Measurements from ENCODE around the gene TNP1. TPM values are rescaled to one million over a fixed set of nuclear protein-coding genes. Genes with fewer than 3 reads are reported as not detected.

The TNP1 gene
- total RNA-seq, 1 donor from 2014 or later, result not detected

DNA sequence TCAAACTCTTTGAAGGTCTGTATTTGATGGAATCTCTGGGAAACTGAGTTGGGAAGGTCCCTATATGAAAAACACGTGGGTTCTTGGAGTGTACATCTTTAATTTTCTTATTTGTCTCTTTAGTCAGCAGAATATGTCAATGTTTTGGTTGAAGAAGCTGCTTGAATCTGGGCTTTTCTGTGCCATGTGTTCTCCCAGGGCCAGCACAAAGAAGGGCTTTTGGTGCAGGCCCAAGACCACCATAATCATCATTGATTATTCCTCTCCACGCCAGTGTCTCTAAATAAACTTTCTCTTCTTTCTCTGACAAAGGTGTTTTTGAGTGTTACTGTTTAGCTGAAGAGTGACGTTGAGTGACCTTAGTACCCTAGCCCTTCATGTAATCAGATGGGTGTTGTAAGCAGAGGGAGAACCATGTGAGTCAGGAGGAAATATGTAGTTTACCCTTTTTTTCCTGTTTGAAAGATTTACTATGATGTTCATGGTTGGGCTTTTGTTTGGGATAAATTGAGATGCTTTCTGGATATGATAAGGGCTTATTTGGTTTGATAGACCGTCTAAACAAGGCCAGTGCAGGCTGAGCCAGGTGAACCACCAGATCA, 11.6 kb upstream of the TNP1 start:
- Histone ChIP-seq H3K4me3 (no peak overlapping the region), H3K4me1 (no peaks in the 10 kb centered on the region), H3K27me3 (ENCODE audit: low read depth) (no peaks in the 10 kb centered on the region), H3K27ac (replicated peaks) (no peak overlapping the region), H3K9me3 (replicated peaks) (no peaks in the 10 kb centered on the region), H3K36me3 (no peaks in the 10 kb centered on the region)
- intact Hi-C loops (cut with micrococcal nuclease), result no loop called here
- TF ChIP-seq, protein P1, sequence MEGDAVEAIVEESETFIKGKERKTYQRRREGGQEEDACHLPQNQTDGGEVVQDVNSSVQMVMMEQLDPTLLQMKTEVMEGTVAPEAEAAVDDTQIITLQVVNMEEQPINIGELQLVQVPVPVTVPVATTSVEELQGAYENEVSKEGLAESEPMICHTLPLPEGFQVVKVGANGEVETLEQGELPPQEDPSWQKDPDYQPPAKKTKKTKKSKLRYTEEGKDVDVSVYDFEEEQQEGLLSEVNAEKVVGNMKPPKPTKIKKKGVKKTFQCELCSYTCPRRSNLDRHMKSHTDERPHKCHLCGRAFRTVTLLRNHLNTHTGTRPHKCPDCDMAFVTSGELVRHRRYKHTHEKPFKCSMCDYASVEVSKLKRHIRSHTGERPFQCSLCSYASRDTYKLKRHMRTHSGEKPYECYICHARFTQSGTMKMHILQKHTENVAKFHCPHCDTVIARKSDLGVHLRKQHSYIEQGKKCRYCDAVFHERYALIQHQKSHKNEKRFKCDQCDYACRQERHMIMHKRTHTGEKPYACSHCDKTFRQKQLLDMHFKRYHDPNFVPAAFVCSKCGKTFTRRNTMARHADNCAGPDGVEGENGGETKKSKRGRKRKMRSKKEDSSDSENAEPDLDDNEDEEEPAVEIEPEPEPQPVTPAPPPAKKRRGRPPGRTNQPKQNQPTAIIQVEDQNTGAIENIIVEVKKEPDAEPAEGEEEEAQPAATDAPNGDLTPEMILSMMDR (IDR thresholded peaks at IDR 0.05; ENCODE audit: borderline replicate concordance), result no peak
- DNase-seq, result no peak

- TF ChIP-seq, protein P1 (IDR thresholded peaks at IDR 0.05; ENCODE audit: borderline replicate concordance), result no peak
- Histone ChIP-seq H3K36me3 (no peaks in the 10 kb centered on the region), H3K4me3 (no peak overlapping the region), H3K4me1 (no peaks in the 10 kb centered on the region), H3K27ac (replicated peaks) (no peak overlapping the region), H3K9me3 (replicated peaks) (no peaks in the 10 kb centered on the region), H3K27me3 (ENCODE audit: low read depth) (no peaks in the 10 kb centered on the region)
- DNase-seq, result no peak
- intact Hi-C loops (cut with micrococcal nuclease), result no loop called here
These were observed 10.9 kb upstream of the TNP1 start for GRCh38 chr2:216870508-216871332.

GRCh38 chr2:216866515-216867095, 6.7 kb upstream of the TNP1 start:
- H3K4me3 ChIP-seq, result no peak overlapping the region
- no peaks in the 10 kb centered on the region for H3K36me3 ChIP-seq
- intact Hi-C loops (cut with micrococcal nuclease), result no loop called here
- H3K27ac ChIP-seq (replicated peaks), result no peak overlapping the region
- no peaks in the 10 kb centered on the region for H3K4me1 ChIP-seq
- no peaks in the 10 kb centered on the region for H3K27me3 ChIP-seq (ENCODE audit: low read depth)
- H3K9me3 ChIP-seq (replicated peaks), result no peaks in the 10 kb centered on the region
- TF ChIP-seq, protein P1 (IDR thresholded peaks at IDR 0.05; ENCODE audit: borderline replicate concordance), result no peak
- no peak for DNase-seq

- Histone ChIP-seq H3K27me3 (ENCODE audit: low read depth) (no peaks in the 10 kb centered on the region), H3K4me1 (no peaks in the 10 kb centered on the region), H3K9me3 (replicated peaks) (no peaks in the 10 kb centered on the region), H3K36me3 (no peaks in the 10 kb centered on the region), H3K4me3 (no peak overlapping the region), H3K27ac (replicated peaks) (no peak overlapping the region)
- intact Hi-C loops (cut with micrococcal nuclease), result no loop called here
- DNase-seq, result no peak
- TF ChIP-seq, protein P1 (IDR thresholded peaks at IDR 0.05; ENCODE audit: borderline replicate concordance), result no peak
These were observed 5.8 kb upstream of the TNP1 start for GRCh38 chr2:216865658-216866057.

- Histone ChIP-seq H3K27ac (replicated peaks) (no peak overlapping the region), H3K27me3 (ENCODE audit: low read depth) (no peaks in the 10 kb centered on the region), H3K4me3 (no peak overlapping the region), H3K4me1 (no peaks in the 10 kb centered on the region), H3K9me3 (replicated peaks) (no peaks in the 10 kb centered on the region), H3K36me3 (no peaks in the 10 kb centered on the region)
- DNase-seq, result no peak
- intact Hi-C loops (cut with micrococcal nuclease), result no loop called here
- TF ChIP-seq, protein P1 (IDR thresholded peaks at IDR 0.05; ENCODE audit: borderline replicate concordance), result no peak
These were observed 4.1 kb upstream of the TNP1 start for GRCh38 chr2:216863946-216864345.
